ENCODE measurements around the gene CDYL. TPM values are rescaled to one million over a fixed set of nuclear protein-coding genes. Genes with fewer than 3 reads are reported as not detected.

CDYL gene
- total RNA-seq, 2 donors from 2014 or later = 6.6 to 8.0 TPM

DNA sequence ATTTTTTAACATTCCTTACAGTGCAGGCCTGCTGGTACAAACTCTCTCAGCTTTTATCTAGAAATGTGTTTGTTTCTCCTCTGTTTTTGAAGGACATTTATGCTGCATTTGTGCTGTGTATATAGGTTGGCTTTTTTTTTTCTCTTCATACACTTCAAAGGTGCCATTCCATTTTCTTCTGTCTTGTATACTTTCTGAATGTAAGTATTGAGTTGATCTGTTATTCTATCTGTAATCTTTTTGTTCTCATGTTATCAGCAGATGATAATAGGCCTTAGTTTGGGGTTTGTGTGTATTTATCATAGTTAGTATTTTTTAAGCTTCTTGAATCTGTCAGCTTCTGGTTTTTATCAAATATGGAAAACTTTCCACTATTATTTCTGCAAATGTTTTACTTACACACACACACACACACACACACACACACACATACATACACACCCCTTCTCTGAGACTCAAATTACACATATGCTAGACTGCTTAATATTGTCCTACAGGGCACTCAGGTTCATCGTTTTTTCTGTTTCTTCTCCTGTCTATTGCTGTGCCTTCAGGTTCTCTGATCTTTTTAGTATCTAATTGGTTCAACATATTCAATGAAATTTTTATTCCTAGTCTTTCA, 153.0 kb downstream of the CDYL start:
- 69 to 81% methylated on average over 1 of the region's 1 CpG for WGBS, 2 donors
- ATAC-seq (no peak), DNase-seq (no peak)
- intact Hi-C loops (cut with DNase I) = no loop called here
- TF ChIP-seq CTCF (IDR thresholded peaks at IDR 0.05) = no peak
- no peak for TF ChIP-seq POLR2A (IDR thresholded peaks at IDR 0.05)
- no peak overlapping the region for H3K27ac ChIP-seq
- H3K27me3 ChIP-seq = no peaks in the 10 kb centered on the region
- no peaks in the 10 kb centered on the region for H3K4me1 ChIP-seq
- H3K36me3 ChIP-seq (replicated peaks in 1 of 2; ENCODE audit: insufficient read depth in 1 of 2, low read depth in 2 of 2) = no peaks in the 10 kb centered on the region
- no peaks in the 10 kb centered on the region for H3K9me3 ChIP-seq
- H3K4me3 ChIP-seq = no peak overlapping the region

DNA sequence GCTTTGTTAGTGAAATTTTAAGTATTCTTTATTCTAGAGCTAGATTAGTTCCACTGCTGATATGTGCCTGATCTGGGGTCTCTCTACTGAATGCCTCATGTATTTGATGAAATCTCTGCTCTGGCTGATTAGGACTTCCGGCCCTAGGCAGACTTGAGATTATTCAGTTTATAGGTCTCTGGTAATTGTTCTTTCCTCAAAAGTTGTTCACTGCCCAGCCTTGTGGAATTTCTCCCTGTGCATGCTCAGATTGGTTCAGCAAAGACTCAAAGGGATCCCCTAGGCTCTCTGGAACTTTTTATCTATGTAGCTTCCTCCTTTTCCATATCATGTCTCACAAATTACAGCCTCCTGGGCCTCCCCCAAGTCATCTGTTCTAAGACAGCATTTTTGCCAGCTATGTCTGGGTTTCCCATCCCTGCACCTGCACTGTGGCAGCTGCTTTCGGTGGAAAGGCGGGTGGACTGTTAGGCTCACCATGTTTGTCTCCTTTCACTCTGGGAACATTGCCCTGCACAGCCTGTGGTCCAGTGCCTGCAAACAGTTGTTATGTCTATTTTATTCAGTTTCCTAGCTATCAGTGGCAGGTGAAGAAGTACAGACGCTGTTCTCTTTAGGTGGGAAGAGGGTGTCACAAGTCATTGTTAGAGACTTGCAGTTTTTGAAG, 154.0 kb downstream of the CDYL start:
- H3K27me3 ChIP-seq = no peaks in the 10 kb centered on the region
- H3K27ac ChIP-seq = no peak overlapping the region
- H3K9me3 ChIP-seq = no peaks in the 10 kb centered on the region
- no peak overlapping the region for H3K4me3 ChIP-seq
- H3K4me1 ChIP-seq = no peaks in the 10 kb centered on the region
- ATAC-seq (no peak), DNase-seq (no peak)
- no peaks in the 10 kb centered on the region for H3K36me3 ChIP-seq (replicated peaks in 1 of 2; ENCODE audit: insufficient read depth in 1 of 2, low read depth in 2 of 2)
- TF ChIP-seq CTCF (IDR thresholded peaks at IDR 0.05) = no peak
- TF ChIP-seq POLR2A (IDR thresholded peaks at IDR 0.05) = no peak
- intact Hi-C loops (cut with DNase I) = no loop called here
- WGBS, 2 donors = 93 to 98% methylated on average over 4 of the region's 4 CpGs

- Histone ChIP-seq H3K4me3 (no peak overlapping the region), H3K4me1 (no peaks in the 10 kb centered on the region), H3K27ac (no peak overlapping the region), H3K27me3 (no peaks in the 10 kb centered on the region), H3K9me3 (no peaks in the 10 kb centered on the region), H3K36me3 (replicated peaks in 1 of 2; ENCODE audit: insufficient read depth in 1 of 2, low read depth in 2 of 2) (no peaks in the 10 kb centered on the region)
- ATAC-seq = no peak
- DNase-seq = no peak
- TF ChIP-seq POLR2A (IDR thresholded peaks at IDR 0.05) (no peak), CTCF (IDR thresholded peaks at IDR 0.05) (no peak)
- intact Hi-C loops (cut with DNase I) = no loop called here
- 92 to 96% methylated on average over 10 to 11 of the region's 11 CpGs for WGBS, 2 donors
Observed at GRCh38 chr6:4931530-4932227, 155.5 kb downstream of the CDYL start.

- no peaks in the 10 kb centered on the region for H3K36me3 ChIP-seq (replicated peaks in 1 of 2; ENCODE audit: insufficient read depth in 1 of 2, low read depth in 2 of 2)
- no peaks in the 10 kb centered on the region for H3K27me3 ChIP-seq
- no peak overlapping the region for H3K27ac ChIP-seq
- H3K4me1 ChIP-seq = no peaks in the 10 kb centered on the region
- DNase-seq (no peak), ATAC-seq (no peak)
- H3K9me3 ChIP-seq = no peaks in the 10 kb centered on the region
- intact Hi-C loops (cut with DNase I) = no loop called here
- no peak overlapping the region for H3K4me3 ChIP-seq
- TF ChIP-seq CTCF (IDR thresholded peaks at IDR 0.05) (no peak), POLR2A (IDR thresholded peaks at IDR 0.05) (no peak)
- WGBS, 2 donors = 84 to 88% methylated on average over 8 of the region's 8 CpGs
Observed at GRCh38 chr6:4932228-4932903, 156.2 kb downstream of the CDYL start.

Data from body of pancreas (tissue), 4 donors.